Kidney epithelial cell (primary cell): ENCODE data around the gene DCHS2. TPM values are rescaled to one million over a fixed set of nuclear protein-coding genes. Genes with fewer than 3 reads are reported as not detected.

Experiments
- DNase-seq: peaks from one replicate; pipeline ENCODE4 v3.0.0-alpha.2; 2010; ENCODE audit warnings: low read depth
- H3K27me3 ChIP-seq: 2 replicates; pipeline ENCODE4 v1.6.0; 2011; ENCODE audit warnings: low read length; ENCODE audit not compliant: control insufficient read depth, insufficient read depth
- H3K36me3 ChIP-seq: 2 replicates; pipeline ENCODE4 v1.5.1; 2011; ENCODE audit warnings: low read length; ENCODE audit not compliant: control insufficient read depth, insufficient read depth
- H3K4me3 ChIP-seq: 2 replicates; pipeline ENCODE4 v1.5.1; 2011; ENCODE audit warnings: low read depth, mild to moderate bottlenecking, control low read depth, low read length
- CTCF ChIP-seq: IDR thresholded peaks from 2 replicates; pipeline ENCODE4 v1.5.1; 2011; ENCODE audit warnings: mild to moderate bottlenecking, moderate library complexity, low read length, control low read depth, inconsistent platforms; ENCODE audit not compliant: insufficient read depth, poor library complexity, severe bottlenecking
- total RNA-seq: library from RNA; depleted of rRNA; stranded (reverse); fragments of >200 nt; gene quantifications from 2 replicates; pipeline ENCODE4 v1.2.3, GENCODE V29; 2015

Gene DCHS2
- total RNA-seq, 1 donor from 2014 or later = 0.75 TPM

GRCh38 chr4:154367659-154368058, 123.9 kb downstream of the DCHS2 start:
- no peak for DNase-seq
- TF ChIP-seq CTCF = no peak
- no peaks in the 10 kb centered on the region for H3K27me3 ChIP-seq
- H3K4me3 ChIP-seq = no peak overlapping the region
- no peaks in the 10 kb centered on the region for H3K36me3 ChIP-seq

- Histone ChIP-seq H3K36me3 (no peaks in the 10 kb centered on the region), H3K4me3 (no peak overlapping the region), H3K27me3 (no peaks in the 10 kb centered on the region)
- no peak for DNase-seq
- TF ChIP-seq CTCF = no peak
Observed at GRCh38 chr4:154366956-154367355, 124.6 kb downstream of the DCHS2 start.

GRCh38 chr4:154364066-154364845, 127.3 kb downstream of the DCHS2 start:
- no peak for DNase-seq
- Histone ChIP-seq H3K36me3 (no peaks in the 10 kb centered on the region), H3K4me3 (no peak overlapping the region), H3K27me3 (no peaks in the 10 kb centered on the region)
- TF ChIP-seq CTCF = no peak

- no peak for DNase-seq
- no peaks in the 10 kb centered on the region for H3K27me3 ChIP-seq
- H3K4me3 ChIP-seq = no peak overlapping the region
- TF ChIP-seq CTCF = no peak
- no peaks in the 10 kb centered on the region for H3K36me3 ChIP-seq
Observed at GRCh38 chr4:154361450-154361849, 130.1 kb downstream of the DCHS2 start.

GRCh38 chr4:154360491-154360890, 131.1 kb downstream of the DCHS2 start:
- no peak for TF ChIP-seq CTCF
- H3K36me3 ChIP-seq = no peaks in the 10 kb centered on the region

GRCh38 chr4:154354883-154355282, 136.7 kb downstream of the DCHS2 start:
- Histone ChIP-seq H3K4me3 (no peak overlapping the region), H3K36me3 (no peaks in the 10 kb centered on the region), H3K27me3 (no peaks in the 10 kb centered on the region)
- DNase-seq = no peak
- TF ChIP-seq CTCF = no peak

More at GRCh38 chr4:154360491-154360890, 131.1 kb downstream of the DCHS2 start:
- DNase-seq = no peak
- Histone ChIP-seq H3K27me3 (no peaks in the 10 kb centered on the region), H3K4me3 (no peak overlapping the region)
